ENCODE measurements around the gene SNTB2. TPM values are rescaled to one million over a fixed set of nuclear protein-coding genes. Genes with fewer than 3 reads are reported as not detected.

Gene SNTB2
- total and polyA plus RNA-seq, 2 of the 4 experiments (the other 2 are of a cell fraction): 23.5 to 47.5 TPM

GRCh38 chr16:69283851-69284250 lies 96.9 kb downstream of the SNTB2 start:
- Histone ChIP-seq H4K91ac (ENCODE audit: insufficient read depth, low read depth, low read length) (no peak overlapping the region), H3K18ac (ENCODE audit: low read depth, low read length) (no peak overlapping the region), H3K27me3 (ENCODE audit: control insufficient read depth, insufficient read depth, low read length) (no peaks in the 10 kb centered on the region), H3K79me1 (ENCODE audit: low read depth in 1 of 2, low read length in 2 of 2) (peaks cover 23 to 51% of the 10 kb centered on the region in 2 experiments), H2AK9ac (replicated peaks; ENCODE audit: low read depth, low read length, poor library complexity) (no peak overlapping the region), H3K9ac (ENCODE audit: low read depth, low read length) (peak overlapping the region; percentile 50; the same call in 1 of the 2 replicates), H3K36me3 (ENCODE audit: control insufficient read depth, insufficient read depth, low read length) (peaks cover 17% of the 10 kb centered on the region), H2AK5ac (ENCODE audit: low read depth, low read length) (peak overlapping the region; percentile 82; the same call in 1 of the 2 replicates), H2AFZ (replicated peaks; ENCODE audit: low read length, poor library complexity) (no peak overlapping the region), H2BK20ac (ENCODE audit: low read depth, low read length) (no peak overlapping the region), H4K20me1 (ENCODE audit: insufficient read depth, low read length) (peaks cover 3% of the 10 kb centered on the region; the same call in 1 of the 2 replicates), H3K4me3 (ENCODE audit: insufficient read depth, low read depth, low read length) (no peak overlapping the region), H3K4me2 (ENCODE audit: low read depth, low read length) (no peak overlapping the region), H3K9me3 (ENCODE audit: control insufficient read depth, insufficient read depth, low read length) (no peaks in the 10 kb centered on the region), H2BK120ac (ENCODE audit: low read depth, low read length) (no peak overlapping the region), H3K23ac (ENCODE audit: low read depth, low read length) (peak overlapping the region; percentile 38; the same call in 1 of the 2 replicates), H3K56ac (ENCODE audit: extremely low read depth, insufficient read depth, low read length) (no peak overlapping the region), H3K14ac (replicated peaks; ENCODE audit: low read depth, low read length) (0 out of 2 replicates have a peak overlapping the region, but pooled peaks have one; percentile 41), H2BK15ac (ENCODE audit: low read depth, low read length) (no peak overlapping the region), H4K8ac (ENCODE audit: low read depth in 2 of 2, low read length in 2 of 2) (no peak overlapping the region), H3K4me1 (ENCODE audit: control insufficient read depth, insufficient read depth, low read length) (peaks cover 9% of the 10 kb centered on the region), H2BK5ac (ENCODE audit: low read depth, low read length, poor library complexity, severe bottlenecking) (no peak overlapping the region), H3K4ac (ENCODE audit: low read depth, low read length) (no peak overlapping the region; the same call in 1 of the 2 replicates), H3K27ac (ENCODE audit: insufficient read depth, low read length) (peak overlapping the region; percentile 45; the same call in 1 of the 2 replicates), H3K9me1 (ENCODE audit: insufficient read depth, low read length) (peaks cover 3% of the 10 kb centered on the region; the same call in 1 of the 2 replicates), H4K5ac (ENCODE audit: low read depth, low read length) (peak overlapping the region; percentile 42; the same call in 1 of the 2 replicates)
- in situ Hi-C loops (cut with MboI; ENCODE audit: low sequenced_read_pairs): no loop called here
- dilution Hi-C loops (cut with HindIII; ENCODE audit: low sequenced_read_pairs, unreplicated experiment): no loop called here
- 86% methylated on average over 1 of the region's 4 CpGs; no CpG with 5 or more reads in 1 of the 2 experiments for WGBS, 2 experiments (ENCODE audit: extremely low coverage in 2 of 2, insufficient read length in 1 of 2)
- intact Hi-C loops (cut with micrococcal nuclease): no loop called here
- ATAC-seq (ENCODE audit: low read depth) (no peak), DNase-seq (no peak)
- POLR2A ChIA-PET (ENCODE audit: unreplicated experiment): no interaction called here
- no peak for TF ChIP-seq RCOR1 (IDR thresholded peaks at IDR 0.05; ENCODE audit: insufficient replicate concordance, low read length)
- TF ChIP-seq BHLHE40 (IDR thresholded peaks at IDR 0.05; ENCODE audit: low read depth, low read length): no peak
- TF ChIP-seq, protein P1, sequence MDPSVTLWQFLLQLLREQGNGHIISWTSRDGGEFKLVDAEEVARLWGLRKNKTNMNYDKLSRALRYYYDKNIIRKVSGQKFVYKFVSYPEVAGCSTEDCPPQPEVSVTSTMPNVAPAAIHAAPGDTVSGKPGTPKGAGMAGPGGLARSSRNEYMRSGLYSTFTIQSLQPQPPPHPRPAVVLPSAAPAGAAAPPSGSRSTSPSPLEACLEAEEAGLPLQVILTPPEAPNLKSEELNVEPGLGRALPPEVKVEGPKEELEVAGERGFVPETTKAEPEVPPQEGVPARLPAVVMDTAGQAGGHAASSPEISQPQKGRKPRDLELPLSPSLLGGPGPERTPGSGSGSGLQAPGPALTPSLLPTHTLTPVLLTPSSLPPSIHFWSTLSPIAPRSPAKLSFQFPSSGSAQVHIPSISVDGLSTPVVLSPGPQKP (IDR thresholded peaks at IDR 0.05; ENCODE audit: borderline replicate concordance, low read depth, low read length): no peak
- TF ChIP-seq POLR2A (IDR thresholded peaks at IDR 0.05; ENCODE audit: low read depth, low read length): no peak
- no peak for TF ChIP-seq MXI1 (IDR thresholded peaks at IDR 0.05; ENCODE audit: borderline replicate concordance, low read depth, low read length)
- no peak for TF ChIP-seq CEBPB (IDR thresholded peaks at IDR 0.05; ENCODE audit: low read depth, low read length)
- no peak for TF ChIP-seq SMC3 (IDR thresholded peaks at IDR 0.05; ENCODE audit: low read depth, low read length)
- no peak for TF ChIP-seq RAD21 (IDR thresholded peaks at IDR 0.05; ENCODE audit: low read length)
- TF ChIP-seq FOS (IDR thresholded peaks at IDR 0.05; ENCODE audit: low read depth, low read length): no peak
- TF ChIP-seq RFX5 (IDR thresholded peaks at IDR 0.05; ENCODE audit: low read depth, low read length): no peak
- TF ChIP-seq, protein P2, sequence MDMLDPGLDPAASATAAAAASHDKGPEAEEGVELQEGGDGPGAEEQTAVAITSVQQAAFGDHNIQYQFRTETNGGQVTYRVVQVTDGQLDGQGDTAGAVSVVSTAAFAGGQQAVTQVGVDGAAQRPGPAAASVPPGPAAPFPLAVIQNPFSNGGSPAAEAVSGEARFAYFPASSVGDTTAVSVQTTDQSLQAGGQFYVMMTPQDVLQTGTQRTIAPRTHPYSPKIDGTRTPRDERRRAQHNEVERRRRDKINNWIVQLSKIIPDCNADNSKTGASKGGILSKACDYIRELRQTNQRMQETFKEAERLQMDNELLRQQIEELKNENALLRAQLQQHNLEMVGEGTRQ (IDR thresholded peaks at IDR 0.05; ENCODE audit: low read depth, low read length): no peak
- no peak for TF ChIP-seq MAFK (IDR thresholded peaks at IDR 0.05; ENCODE audit: low read depth, low read length)
- TF ChIP-seq CHD1 (IDR thresholded peaks at IDR 0.05; ENCODE audit: low read depth, low read length): no peak
- no peak for TF ChIP-seq NFE2L2 (IDR thresholded peaks at IDR 0.05; ENCODE audit: low read depth, low read length)
- TF ChIP-seq, protein P3, sequence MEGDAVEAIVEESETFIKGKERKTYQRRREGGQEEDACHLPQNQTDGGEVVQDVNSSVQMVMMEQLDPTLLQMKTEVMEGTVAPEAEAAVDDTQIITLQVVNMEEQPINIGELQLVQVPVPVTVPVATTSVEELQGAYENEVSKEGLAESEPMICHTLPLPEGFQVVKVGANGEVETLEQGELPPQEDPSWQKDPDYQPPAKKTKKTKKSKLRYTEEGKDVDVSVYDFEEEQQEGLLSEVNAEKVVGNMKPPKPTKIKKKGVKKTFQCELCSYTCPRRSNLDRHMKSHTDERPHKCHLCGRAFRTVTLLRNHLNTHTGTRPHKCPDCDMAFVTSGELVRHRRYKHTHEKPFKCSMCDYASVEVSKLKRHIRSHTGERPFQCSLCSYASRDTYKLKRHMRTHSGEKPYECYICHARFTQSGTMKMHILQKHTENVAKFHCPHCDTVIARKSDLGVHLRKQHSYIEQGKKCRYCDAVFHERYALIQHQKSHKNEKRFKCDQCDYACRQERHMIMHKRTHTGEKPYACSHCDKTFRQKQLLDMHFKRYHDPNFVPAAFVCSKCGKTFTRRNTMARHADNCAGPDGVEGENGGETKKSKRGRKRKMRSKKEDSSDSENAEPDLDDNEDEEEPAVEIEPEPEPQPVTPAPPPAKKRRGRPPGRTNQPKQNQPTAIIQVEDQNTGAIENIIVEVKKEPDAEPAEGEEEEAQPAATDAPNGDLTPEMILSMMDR (conservative IDR thresholded peaks at IDR 0.05; ENCODE audit: low read depth, low read length): no peak
- no peak for TF ChIP-seq MAZ (IDR thresholded peaks at IDR 0.05; ENCODE audit: borderline replicate concordance, low read depth, low read length)
- no TSS peak for BruUV-seq (replicated peaks)
- CTCF ChIA-PET: interaction anchor here (0.6 kb wide), 1 partner anchor 96 kb away, joined by 6 read pairs; no protein-coding TSS in a partner anchor

All from IMR-90 (cell line).